Endothelial cell of umbilical vein (primary cell): ENCODE results near the gene ERCC4. TPM values are rescaled to one million over a fixed set of nuclear protein-coding genes. Genes with fewer than 3 reads are reported as not detected.
A peak's percentile ranks its signal among the peaks of the same experiment; 100 is the strongest.

ENCODE experiments used
- Bru-seq: library from RNA; stranded (reverse); fragments of 400-500 nt; gene quantifications from one replicate; lab custom pipeline; 2021; lab: Mats Ljungman, UMichigan
- BruChase-seq, 2 experiments: library from RNA; stranded (reverse); fragments of 400-500 nt; gene quantifications; one replicate each; lab custom pipeline; 2021; lab: Mats Ljungman, UMichigan
- BruUV-seq: library from RNA; stranded (reverse); fragments of 400-500 nt; replicated peaks from 2 replicates; lab custom pipeline; 2021; lab: Mats Ljungman, UMichigan
- CTCF ChIA-PET: fragments of 300-600, 350-600 bp; sonication (Branson Sonifier 250); formaldehyde crosslinking; loops from one replicate; lab custom pipeline; 2021; ENCODE audit warnings: antibody characterized with exemption, inconsistent platforms; lab: Charles Lee
- POLR2A ChIA-PET: fragments of 300-600, 350-600 bp; sonication (Branson Sonifier 250); formaldehyde crosslinking; loops from one replicate; lab custom pipeline; 2021; ENCODE audit warnings: antibody characterized with exemption, inconsistent platforms; lab: Charles Lee
- DNase-seq: peaks from one replicate; pipeline ENCODE4 v3.0.0-alpha.2; 2011; ENCODE audit warnings: low read depth, low spot score
- FAIRE-seq: peaks from 2 replicates; lab custom pipeline; 2011; peaks lifted over from hg19 to GRCh38; lab: Jason Lieb, UNC
- H2AFZ ChIP-seq: 2 replicates; pipeline ENCODE4 v1.6.0; 2012; ENCODE audit warnings: low read depth, low read length, control low read depth, inconsistent platforms
- H3K27ac ChIP-seq: 2 replicates; pipeline ENCODE4 v1.5.1; 2011; ENCODE audit warnings: low read depth, mild to moderate bottlenecking, control low read depth, low read length, moderate library complexity; ENCODE audit not compliant: insufficient read depth
- H3K27me3 ChIP-seq, 2 experiments: 2 replicates each; pipeline versions ENCODE4 v1.6.0 to v1.6.1; 2011; ENCODE audit warnings: low read length in 2 of 2, mixed read lengths in 1 of 2; ENCODE audit not compliant: control insufficient read depth in 2 of 2, insufficient read depth in 2 of 2
- H3K36me3 ChIP-seq, 2 experiments: 2 replicates in 1 of 2; 3 replicates in 1 of 2; pipeline ENCODE4 v1.5.1; 2011; ENCODE audit warnings: low read length in 2 of 2, mild to moderate bottlenecking in 1 of 2, moderate library complexity in 1 of 2; ENCODE audit not compliant: control insufficient read depth in 2 of 2, insufficient read depth in 2 of 2; ENCODE audit errors: extremely low read depth in 1 of 2
- H3K4me1 ChIP-seq: 3 replicates; pipeline ENCODE4 v1.5.1; 2011; ENCODE audit warnings: mild to moderate bottlenecking, low read length; ENCODE audit not compliant: control insufficient read depth, insufficient read depth; ENCODE audit errors: extremely low read depth
- H3K4me2 ChIP-seq: 2 replicates; pipeline ENCODE4 v1.6.1; 2011; ENCODE audit warnings: low read length, control low read depth, mixed read lengths; ENCODE audit not compliant: insufficient read depth
- H3K4me3 ChIP-seq, 3 experiments: fragments of 200-600 bp in 1 of 3; sonication (generic), shearing (Covaris generic) in 1 of 3; replicated peaks in 1 of 3; 2 replicates each; pipeline ENCODE4 v1.5.1; 2011 to 2016; ENCODE audit warnings: control low read depth in 3 of 3, low read length in 3 of 3, mild to moderate bottlenecking in 2 of 3, inconsistent platforms in 1 of 3, low read depth in 1 of 3, moderate library complexity in 1 of 3; ENCODE audit not compliant: insufficient read depth in 1 of 3
- H3K79me2 ChIP-seq: 2 replicates; pipeline ENCODE4 v1.6.0; 2012; ENCODE audit warnings: low read length, inconsistent platforms; ENCODE audit not compliant: control insufficient read depth, insufficient read depth
- H3K9ac ChIP-seq: replicated peaks from 2 replicates; pipeline ENCODE3; 2011; ENCODE audit warnings: low read length, control low read depth; ENCODE audit not compliant: insufficient read depth; ENCODE audit errors: extremely low read depth
- H3K9me1 ChIP-seq: replicated peaks from 3 replicates; pipeline ENCODE4 v1.6.0; 2011; ENCODE audit warnings: mild to moderate bottlenecking, low read length; ENCODE audit not compliant: control insufficient read depth, insufficient read depth; ENCODE audit errors: extremely low read depth
- H3K9me3 ChIP-seq: replicated peaks from 2 replicates; pipeline ENCODE4 v1.5.1; 2012; ENCODE audit warnings: low read length, inconsistent platforms; ENCODE audit not compliant: control insufficient read depth, insufficient read depth
- H4K20me1 ChIP-seq: replicated peaks from 2 replicates; pipeline ENCODE3; 2011; ENCODE audit warnings: mild to moderate bottlenecking, low read length; ENCODE audit not compliant: control insufficient read depth, insufficient read depth; ENCODE audit errors: extremely low read depth
- CTCF ChIP-seq, 2 donors: IDR thresholded peaks; 1 replicate in 1 of 2; 2 replicates in 1 of 2; pipeline ENCODE4 v1.5.1; 2011; ENCODE audit warnings: low read length in 2 of 2, mild to moderate bottlenecking in 2 of 2, moderate library complexity in 2 of 2, control low read depth in 1 of 2, inconsistent platforms in 1 of 2, low read depth in 1 of 2; ENCODE audit not compliant: insufficient read depth in 1 of 2; ENCODE audit errors: extremely low read depth in 1 of 2
- EZH2 ChIP-seq: IDR thresholded peaks from 2 replicates; pipeline ENCODE4 v1.6.1; 2012; ENCODE audit warnings: borderline replicate concordance, low read depth, mild to moderate bottlenecking, moderate library complexity, low read length, inconsistent platforms; ENCODE audit not compliant: severe bottlenecking
- FOS ChIP-seq: IDR thresholded peaks from 2 replicates; pipeline ENCODE4 v1.6.1; 2011; ENCODE audit warnings: mild to moderate bottlenecking, low read length, moderate library complexity, borderline replicate concordance; ENCODE audit not compliant: insufficient read depth
- GATA2 ChIP-seq: IDR thresholded peaks from 2 replicates; pipeline ENCODE4 v1.7.0; 2011; ENCODE audit warnings: low read depth, mild to moderate bottlenecking, moderate library complexity, mixed read lengths, low read length; ENCODE audit not compliant: insufficient read length, insufficient read depth
- JUN ChIP-seq: IDR thresholded peaks from 2 replicates; pipeline ENCODE4 v1.6.1; 2011; ENCODE audit warnings: borderline replicate concordance, low read depth; ENCODE audit not compliant: insufficient read length, insufficient read depth
- MAX ChIP-seq: IDR thresholded peaks from 2 replicates; pipeline ENCODE4 v1.6.1; 2011; ENCODE audit not compliant: insufficient read depth, insufficient read length
- MYC ChIP-seq: IDR thresholded peaks from one replicate; pipeline ENCODE4 v1.6.1; 2011; ENCODE audit warnings: mild to moderate bottlenecking, low read depth, low read length
- POLR2A ChIP-seq: IDR thresholded peaks from 2 replicates; pipeline ENCODE4 v1.6.1; 2012; ENCODE audit warnings: low read depth, mild to moderate bottlenecking, control low read depth, low read length
- POLR2AphosphoS5 ChIP-seq: IDR thresholded peaks from 2 replicates; pipeline ENCODE4 v1.6.1; 2012; ENCODE audit warnings: low read depth, mild to moderate bottlenecking, control low read depth, low read length, moderate library complexity; ENCODE audit not compliant: insufficient read depth
- dilution Hi-C: fragments of 300-500 bp; cut with MboI; formaldehyde crosslinking; loops from one replicate; pipeline ENCODE4 v1.15.0; 2019; ENCODE audit warnings: low sequenced_read_pairs; ENCODE audit not compliant: extremely low pct_ligation_motif_present
- intact Hi-C: fragments of 100-400 bp; cut with micrococcal nuclease; formaldehyde crosslinking; loops from one replicate; pipeline ENCODE4 v1.10.0; 2022
- long read RNA-seq: library from polyadenylated mRNA; stranded (forward); transcript quantifications from one replicate; pipeline ENCODE4 v2.0.0, GENCODE V29; 2021
- polyA minus RNA-seq, 3 experiments: library from RNA; depleted of rRNA, polyadenylated mRNA; stranded (reverse); fragments of >200 nt; gene quantifications; 1 replicate in 1 of 3; 2 replicates in 2 of 3; pipeline ENCODE4 v1.2.3, GENCODE V29; 2011
- polyA plus RNA-seq, 4 experiments: library from polyadenylated mRNA; depleted of rRNA in 3 of 4; stranded (reverse) in 3 of 4; unstranded in 1 of 4; fragments of >200 nt; gene quantifications; 2 replicates each; pipeline versions ENCODE4 v1.2.1 to v1.2.3, GENCODE V29; 2011 to 2012; ENCODE audit warnings: missing spikeins in 1 of 4
- total RNA-seq: library from RNA; stranded (reverse); gene quantifications from 2 replicates; pipeline ENCODE4 v1.2.3, GENCODE V29; 2021

ERCC4 gene
- total RNA-seq (15.1 and 17.1 TPM in 2 replicates), polyA plus RNA-seq (3.0 and 4.9 TPM in 2 replicates), polyA minus RNA-seq (16.2 and 25.2 TPM in 2 replicates), Bru-seq, nascent RNA (percentile 69 among the genes with signal in this experiment), BruChase-seq, experiment 1, labeled RNA remaining after a 6-hour chase (percentile 64 among the genes with signal in this experiment), BruChase-seq, experiment 2, labeled RNA remaining after a 2-hour chase (percentile 74 among the genes with signal in this experiment)
- 2.0 and 2.4 TPM in 2 replicates for polyA plus RNA-seq (2011; cell fraction: cytosol; rRNA removed)
- 3.4 and 5.5 TPM in 2 replicates for polyA plus RNA-seq (2011; cell fraction: nucleus; rRNA removed)
- polyA plus RNA-seq (2012) = 9.6 and 12.5 TPM in 2 replicates
- 27.7 TPM for polyA minus RNA-seq (2011; cell fraction: cytosol; rRNA and poly(A)+ RNA removed)
- 8.7 and 13.6 TPM in 2 replicates for polyA minus RNA-seq (2011; cell fraction: nucleus; rRNA and poly(A)+ RNA removed)
- long read RNA-seq, partial matches to known transcripts = 4 of 8 reads
- long read RNA-seq, other reads (novel, unspliced or antisense) = 2 of 8 reads

- H3K9ac ChIP-seq = peak within 1 kb of the TSS; percentile 86
- H4K20me1 ChIP-seq = no peaks in the 10 kb centered on the region
- peak; percentile 100 for DNase-seq
- H3K9me3 ChIP-seq = no peaks in the 10 kb centered on the region
- H3K36me3 ChIP-seq = peaks cover 0 to 2% of the 10 kb centered on the region in 2 experiments
- CTCF ChIA-PET = interaction anchor here (0.6 to 2.8 kb wide), 36 partner anchors 11 to 1825 kb away, joined by 3 to 25 read pairs (median 4); partner anchors contain the start of gene PARN
- dilution Hi-C loops (no loop called here), intact Hi-C loops (loop anchor here (1.0 to 5.0 kb wide), 7 partner anchors 54 to 1787 kb away; partner anchors contain the start of gene MRTFB)
- H3K9me1 ChIP-seq = no peaks in the 10 kb centered on the region
- FAIRE-seq = peak; percentile 100
- POLR2A ChIA-PET = interaction anchor here (0.6 to 0.8 kb wide), 3 partner anchors 123 to 386 kb away, joined by 3 to 4 read pairs (median 3); no protein-coding TSS in a partner anchor
- BruUV-seq = TSS peak; percentile 57
- TF ChIP-seq CTCF (IDR thresholded peaks at IDR 0.05; ENCODE audit: extremely low read depth in 1 of 2, insufficient read depth in 1 of 2, low read depth in 1 of 2, low read length in 2 of 2) (peak; percentile 97), MAX (no peak), POLR2A (peak; percentile 83), EZH2 (no peak), FOS (no peak), MYC (no peak), GATA2 (no peak), POLR2AphosphoS5 (peak; percentile 81), JUN (no peak)
- peak within 1 kb of the TSS; percentile 83 for H3K4me2 ChIP-seq
- peaks cover 11% of the 10 kb centered on the region for H3K79me2 ChIP-seq
- H3K4me3 ChIP-seq = peak within 1 kb of the TSS; percentile 66 to 83 (median 67)
- peaks cover 10% of the 10 kb centered on the region for H3K4me1 ChIP-seq
- peaks cover 3% of the 10 kb centered on the region in 2 experiments for H3K27me3 ChIP-seq
- H3K27ac ChIP-seq = peak within 1 kb of the TSS; percentile 37
- peak within 1 kb of the TSS; percentile 91 for H2AFZ ChIP-seq
These were observed at the start of gene ERCC4 for GRCh38 chr16:13919683-13920509. TSS of gene ERCC4 (plus strand) at chr16:13920154. CDS start at chr16:13920166, 12 bp downstream.
